NCI-H82 (cell line): Measurements from ENCODE around the gene PEA15.

Source experiments
- DNase-seq: peaks from one replicate; lab custom pipeline; 2025; lab: John Stamatoyannopoulos, UW

Gene PEA15

DNA sequence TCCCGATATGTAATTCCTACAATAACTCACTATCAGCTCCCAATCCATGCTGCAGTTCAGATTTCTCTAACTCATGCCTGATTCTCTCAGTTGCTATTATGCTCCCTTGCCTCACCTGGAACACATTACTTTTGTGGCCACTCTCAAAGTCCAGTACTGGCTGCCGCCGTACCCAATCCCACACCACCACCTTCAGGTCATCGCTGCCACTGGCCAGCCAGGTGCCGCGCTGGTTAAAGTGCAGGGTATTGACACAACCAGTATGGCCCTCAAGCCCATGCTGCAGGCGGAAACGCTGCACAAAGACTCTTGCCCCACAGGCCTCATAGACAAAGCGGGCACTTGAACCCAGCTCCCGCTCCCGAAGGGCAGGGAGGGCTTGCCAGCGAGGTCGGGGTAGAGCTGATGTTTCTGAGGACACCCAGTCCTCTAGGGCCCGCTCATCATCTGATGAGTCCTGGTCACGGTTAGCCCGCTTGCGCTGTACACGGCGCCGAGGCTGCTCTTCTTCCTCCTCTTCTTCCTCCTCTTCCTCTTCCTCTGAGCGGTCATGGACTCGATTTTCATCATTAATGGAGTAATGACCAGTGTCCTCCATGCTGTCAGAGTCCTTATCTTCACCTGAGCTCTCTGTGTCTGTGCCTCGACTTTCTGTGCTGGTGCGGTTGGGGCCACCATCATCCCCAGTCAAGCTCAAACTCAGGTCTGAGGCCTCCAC is 34.6 kb downstream of the PEA15 start:
- no peak for DNase-seq

DNA sequence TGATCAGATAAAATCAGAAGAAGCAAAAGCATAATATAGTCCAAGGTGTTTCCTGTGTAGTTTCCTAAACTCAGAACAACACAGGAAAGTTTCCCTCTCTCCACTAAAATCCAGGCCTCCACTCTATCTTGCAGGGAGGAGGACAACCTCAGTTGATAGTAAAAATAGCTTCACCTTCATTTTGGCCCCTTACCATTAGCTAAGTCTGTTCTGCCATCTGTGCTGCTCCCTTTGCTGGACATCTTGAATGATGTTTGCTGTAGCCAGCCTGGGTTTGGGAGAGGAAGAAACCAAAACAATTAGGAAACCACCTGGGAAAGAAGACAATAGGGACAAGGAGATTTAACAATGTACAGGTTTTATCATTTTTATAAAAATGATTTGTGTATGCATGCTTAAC is 38.6 kb downstream of the PEA15 start:
- no peak for DNase-seq

DNA sequence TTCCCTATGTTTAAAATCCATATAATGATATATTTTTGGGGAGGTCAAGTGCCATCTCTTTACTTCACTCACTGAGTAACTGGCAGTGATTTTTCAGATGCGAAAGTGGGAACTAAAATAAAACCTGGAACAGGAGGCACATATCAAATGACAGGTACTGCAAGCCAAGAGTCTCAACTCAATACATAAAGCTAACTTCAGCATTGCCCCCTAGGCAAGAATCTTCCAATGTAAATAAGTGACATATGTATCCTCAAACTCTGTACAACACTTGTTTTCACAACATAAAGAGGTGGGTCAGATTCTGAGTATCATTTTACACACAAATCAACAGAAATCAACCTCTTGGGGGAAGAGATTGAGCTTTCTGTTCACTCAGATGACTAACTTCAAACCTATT is 39.0 kb downstream of the PEA15 start:
- no peak for DNase-seq

DNA sequence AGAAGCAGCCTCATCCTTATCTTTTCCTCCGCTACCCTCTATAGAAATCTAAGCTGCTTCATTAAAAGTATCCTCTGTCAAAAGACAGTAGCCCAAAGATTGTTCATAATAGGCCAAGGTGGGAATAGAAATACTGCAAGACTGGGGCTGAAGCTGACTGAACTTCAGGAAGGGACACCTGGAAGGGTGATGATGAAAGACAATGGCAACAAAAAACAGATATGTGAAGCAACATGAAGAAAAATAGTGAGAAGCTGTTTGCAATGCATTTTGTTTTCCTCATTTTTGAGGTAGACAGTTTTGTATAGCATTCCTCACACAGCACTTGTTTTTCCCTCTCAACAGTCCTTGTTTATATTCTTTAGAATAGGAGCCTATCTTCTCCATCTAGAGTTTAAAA is 40.2 kb downstream of the PEA15 start:
- no peak for DNase-seq

DNA sequence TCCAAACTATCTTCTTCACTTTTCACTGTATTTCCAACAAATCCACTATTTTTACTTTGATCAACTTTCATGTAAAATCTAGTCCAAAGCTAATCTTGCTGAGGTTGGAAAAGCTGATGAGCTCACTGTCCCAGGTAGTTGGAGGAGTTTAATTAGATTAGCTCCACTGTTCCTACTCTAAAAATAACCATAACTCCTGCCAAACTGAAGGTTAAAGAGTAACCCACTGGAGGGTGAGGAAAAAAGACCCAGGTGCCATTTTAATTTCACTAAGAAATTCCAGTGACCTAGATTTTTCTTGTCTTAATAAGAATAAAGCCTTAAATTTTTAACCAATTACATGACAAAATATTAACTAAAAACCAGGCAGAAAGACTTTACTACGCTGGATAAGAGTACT is 41.9 kb downstream of the PEA15 start:
- peak; percentile 49 for DNase-seq

DNA sequence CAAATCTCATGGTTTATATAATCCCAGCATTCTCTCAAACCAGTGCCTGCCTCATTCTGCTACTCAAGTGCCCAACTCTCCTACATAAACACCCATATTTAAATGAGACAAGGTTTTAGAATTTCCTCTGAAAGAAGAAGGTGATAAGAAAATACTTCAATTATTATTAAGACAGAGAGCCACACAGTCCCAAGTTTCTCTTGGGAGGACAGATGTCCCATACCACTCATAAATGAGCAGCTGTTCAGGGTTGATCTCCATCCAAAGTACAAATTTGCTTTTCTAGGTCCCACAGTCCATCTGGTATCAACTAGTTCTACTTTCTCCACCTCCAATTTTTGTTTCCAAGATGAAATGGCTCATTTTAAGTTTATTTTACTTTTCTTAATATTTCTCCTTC is 45.8 kb downstream of the PEA15 start:
- DNase-seq = no peak

DNA sequence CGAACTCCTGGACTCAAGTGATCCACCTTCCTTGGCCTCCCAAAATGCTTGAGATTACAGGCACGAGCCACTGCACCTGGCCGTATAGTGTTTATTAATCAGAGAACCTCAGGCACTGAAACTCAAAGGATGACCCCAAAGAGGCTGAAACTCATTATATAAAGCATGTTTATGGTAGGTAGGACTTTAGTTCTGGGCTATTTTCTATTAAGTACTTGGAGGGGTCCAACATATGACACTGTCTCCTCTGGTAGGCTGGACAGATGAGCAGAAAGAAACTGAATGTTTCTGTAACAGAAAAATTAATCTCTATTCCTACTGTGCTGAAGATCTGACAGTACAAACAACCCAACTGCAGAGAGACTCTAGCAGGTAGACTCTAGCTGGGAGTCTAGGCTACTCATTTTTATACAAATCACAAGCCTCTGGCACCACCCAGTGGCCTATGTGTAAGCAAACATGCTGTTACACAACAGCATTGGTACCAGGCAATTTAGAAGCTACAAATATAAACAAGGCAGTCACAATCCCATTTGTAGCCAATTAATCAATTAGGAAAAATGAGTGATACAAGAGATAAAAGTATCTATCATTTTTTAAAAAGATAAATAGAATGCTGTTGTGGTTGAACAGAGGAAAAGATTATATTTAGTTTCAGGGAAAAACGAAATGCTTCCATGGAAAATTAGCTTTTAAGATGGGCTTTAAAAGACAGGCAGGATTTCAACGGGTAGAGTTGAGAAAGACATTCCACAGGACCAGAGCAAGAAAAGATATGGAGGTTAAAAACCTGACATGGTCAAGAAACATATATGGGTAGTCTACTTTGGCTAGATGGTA is 46.7 kb downstream of the PEA15 start:
- DNase-seq = peak; percentile 95

DNA sequence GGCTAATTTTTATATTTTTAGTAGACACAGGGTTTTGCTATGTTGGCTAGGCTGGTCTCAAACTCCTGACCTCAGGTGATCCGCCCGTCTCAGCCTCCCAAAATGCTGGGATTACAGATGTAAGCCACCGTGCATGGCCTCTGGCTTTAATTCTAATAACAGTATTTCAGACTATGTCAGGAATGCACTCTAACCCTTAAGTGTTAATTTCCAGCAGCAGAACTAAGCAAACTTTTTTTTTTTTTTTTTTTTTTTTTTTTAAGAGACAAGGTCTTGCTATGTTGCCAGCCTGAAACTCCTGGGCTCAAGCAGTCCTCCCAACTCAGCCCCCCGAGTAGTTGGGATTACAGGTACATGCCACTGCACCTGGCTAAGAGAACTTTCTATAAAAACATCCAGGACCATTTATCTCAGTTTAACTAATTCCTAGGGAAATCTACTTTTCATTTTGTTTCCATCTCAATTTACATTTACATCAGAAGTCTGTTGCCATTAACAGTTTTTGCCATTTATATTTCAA is 50.7 kb downstream of the PEA15 start:
- DNase-seq = no peak

DNA sequence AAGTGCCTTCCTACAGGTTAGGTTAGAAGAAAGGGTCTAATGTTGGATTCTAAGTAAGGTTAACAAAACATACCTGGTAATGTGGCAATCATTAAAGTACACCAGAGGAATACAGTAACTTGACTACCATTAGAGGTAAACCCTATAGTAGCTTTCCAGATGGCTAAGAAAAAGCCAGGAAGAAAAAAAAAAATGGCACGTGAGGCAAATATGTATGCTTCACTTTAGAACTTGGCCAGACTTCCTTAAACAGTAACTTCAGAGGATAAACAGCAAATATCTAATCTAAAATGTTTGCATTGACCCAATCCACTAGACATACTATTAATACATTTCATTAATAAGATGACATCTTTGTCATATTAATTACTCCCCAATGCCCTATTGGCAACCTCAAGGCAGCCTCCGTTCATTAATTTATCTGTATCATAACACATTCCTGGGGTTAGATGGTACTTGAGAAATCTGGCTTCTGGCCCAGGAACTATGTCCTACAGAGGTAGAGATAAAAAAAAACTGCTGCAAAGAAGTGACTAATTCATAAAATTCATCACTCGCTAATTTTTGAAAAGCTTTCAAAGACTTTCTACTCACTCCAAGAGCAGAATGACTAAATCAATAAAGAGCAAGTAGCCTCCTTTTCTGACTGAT is 51.3 kb downstream of the PEA15 start:
- no peak for DNase-seq

DNA sequence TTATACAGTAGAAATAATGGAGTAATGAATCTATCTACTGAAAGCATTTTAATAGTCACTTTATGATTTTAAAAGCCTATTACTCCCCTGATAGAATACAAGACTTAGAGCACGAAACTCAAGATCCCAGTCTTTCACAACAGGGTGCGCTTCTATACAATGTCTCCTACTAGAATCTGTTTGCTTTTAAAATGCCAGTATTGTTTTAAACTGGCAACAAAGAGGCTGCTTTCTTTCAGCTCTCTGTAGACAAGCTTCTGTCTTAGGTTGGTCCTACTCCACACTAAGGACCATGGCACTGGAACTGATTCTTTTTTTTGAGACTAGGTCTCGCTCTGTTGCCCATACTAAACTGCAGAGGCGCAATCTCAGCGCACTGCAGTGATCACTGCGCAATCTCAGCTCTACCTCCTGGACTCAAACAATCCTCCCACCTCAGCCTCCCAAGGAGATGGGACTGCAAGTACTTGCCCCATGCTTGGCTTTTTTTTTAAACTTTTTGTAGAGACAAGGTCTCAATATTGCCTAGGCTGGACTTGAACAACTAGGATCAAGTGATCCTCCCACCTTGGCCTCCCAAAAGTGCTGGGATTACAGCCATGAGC is 52.3 kb downstream of the PEA15 start:
- peak; percentile 77 for DNase-seq

DNA sequence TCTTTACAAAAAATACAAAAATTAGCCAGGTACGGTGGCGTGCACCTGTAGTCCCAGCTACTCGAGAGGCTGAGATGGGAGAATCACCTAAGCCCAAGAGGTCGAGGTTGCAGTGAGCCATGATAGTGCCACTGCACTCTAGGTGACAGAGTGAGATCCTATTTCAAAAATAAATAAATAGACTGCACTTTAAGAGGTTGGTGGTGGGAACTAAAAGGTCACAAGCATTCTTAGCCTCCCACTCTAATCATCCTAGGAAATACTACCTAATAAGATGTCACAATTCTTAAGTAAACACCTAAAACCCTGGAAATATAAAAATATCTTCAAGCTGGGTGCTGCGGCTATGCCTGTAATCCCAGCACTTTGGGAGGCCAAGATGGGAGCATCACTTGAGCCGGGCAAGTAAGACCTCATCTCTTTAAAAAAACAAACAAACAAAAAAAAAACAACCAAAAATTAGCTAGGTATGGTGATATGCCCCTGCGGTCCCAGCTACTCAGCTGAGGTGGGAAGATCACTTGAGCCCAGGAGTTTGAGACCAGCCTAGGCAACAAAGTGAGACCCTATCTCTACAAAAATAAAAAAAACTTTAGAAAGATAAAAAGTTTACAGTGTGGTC is 53.1 kb downstream of the PEA15 start:
- no peak for DNase-seq

DNA sequence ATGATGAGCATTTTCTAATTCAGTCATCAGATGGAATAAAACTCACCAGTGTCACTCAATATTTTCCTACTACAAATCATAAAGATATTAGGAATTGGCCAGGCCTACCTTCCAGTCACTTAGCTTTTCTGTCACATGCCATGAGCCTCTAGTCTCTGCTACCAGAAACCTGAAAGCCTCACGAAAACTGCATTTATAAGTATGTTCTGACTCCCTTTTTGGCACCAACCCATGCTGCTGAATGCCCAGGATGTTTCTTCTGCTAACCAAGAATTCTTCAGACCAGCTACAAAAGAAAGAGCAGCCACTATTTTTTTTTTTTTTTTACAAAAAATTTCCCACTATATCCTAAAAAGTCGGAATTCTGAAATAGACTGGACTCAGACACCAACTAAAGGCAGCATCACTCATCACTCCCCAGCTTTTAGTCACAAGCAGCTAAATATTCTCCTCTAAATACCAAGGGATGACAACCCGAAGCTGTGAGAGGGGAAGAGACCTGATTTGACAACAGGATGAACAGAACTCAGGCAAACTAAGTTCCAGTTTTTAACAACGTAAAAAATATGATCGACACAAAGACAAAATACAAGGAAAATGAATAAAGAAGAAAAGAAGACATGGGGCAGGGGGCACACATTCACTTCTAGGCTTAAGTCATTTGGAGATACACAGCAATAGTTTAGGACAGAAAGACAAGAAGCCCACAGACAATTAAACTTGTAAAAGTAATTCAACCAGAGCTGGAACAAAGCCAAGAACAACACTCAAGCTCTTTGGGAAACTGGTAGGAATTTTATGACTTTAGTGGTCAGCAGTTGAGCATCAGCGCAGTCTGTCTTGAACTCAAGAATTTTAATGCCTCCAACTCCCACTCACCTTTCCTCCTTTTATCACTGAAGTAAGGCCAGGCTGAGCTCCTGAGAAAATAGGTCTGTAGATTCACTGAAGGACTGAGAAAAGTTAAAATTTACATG is 55.5 kb downstream of the PEA15 start:
- DNase-seq = peak; percentile 21

DNA sequence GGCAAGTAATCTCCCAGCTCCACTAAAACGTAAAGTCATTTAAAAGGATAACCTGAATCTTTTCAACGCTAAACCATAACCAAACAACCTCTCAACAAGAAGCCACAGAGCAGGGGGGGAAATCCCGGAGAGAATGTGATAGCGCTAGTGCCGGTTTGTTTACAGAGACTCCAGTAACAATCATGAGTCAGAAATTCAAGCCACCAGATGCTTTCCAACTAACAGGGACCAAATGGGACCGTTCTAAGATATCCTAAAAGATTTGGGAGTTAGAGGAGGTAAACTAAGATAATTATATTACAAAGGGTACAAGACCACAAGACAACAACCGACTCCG is 56.3 kb downstream of the PEA15 start:
- DNase-seq = peak; percentile 78

DNA sequence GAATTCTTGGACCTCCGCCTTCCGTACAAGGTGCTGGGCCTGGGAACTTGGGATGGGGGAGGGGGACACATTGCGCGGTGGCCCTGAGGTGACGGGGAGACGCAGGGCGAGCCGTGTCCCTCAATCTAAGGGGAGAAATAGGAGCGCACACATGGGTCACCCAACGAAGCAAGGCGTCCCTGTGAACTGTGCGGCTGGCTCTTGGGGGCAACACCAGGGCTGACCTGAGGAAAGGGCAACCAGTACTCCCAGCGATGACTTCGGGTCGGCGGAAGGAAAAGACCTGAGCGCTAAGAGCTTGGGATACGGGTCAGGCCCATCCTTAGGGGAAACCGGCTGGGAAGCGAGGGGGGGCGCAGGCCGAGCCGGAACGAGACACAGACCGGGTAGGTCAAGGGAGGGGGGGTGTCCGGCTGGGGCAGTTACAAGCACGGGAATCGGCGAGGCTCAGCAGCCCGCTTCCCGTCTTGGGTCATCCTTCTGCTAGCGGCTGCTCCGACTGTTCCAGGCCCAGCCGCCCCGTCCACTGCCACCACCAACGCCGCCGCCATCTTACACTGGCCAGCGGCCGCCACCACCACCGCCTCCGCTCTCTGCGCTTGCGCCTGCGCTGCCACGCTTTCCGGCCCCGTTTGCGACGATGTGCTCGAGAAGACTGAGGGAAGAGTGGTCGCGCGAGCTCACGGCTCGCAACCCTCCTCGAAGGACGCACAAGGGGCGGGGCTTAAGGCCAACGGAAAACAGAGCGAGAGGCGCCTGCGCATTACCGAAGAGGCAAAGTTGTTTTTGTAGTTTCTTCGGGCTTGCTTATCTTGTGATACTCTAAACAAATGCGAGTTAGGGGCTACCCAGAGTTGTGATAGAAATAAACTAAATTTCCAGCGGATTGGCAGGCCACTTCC is 57.0 kb downstream of the PEA15 start, which contains the start of gene DCAF8:
TSS of gene DCAF8 (minus strand) at position 657 of the 902 bp plus-strand sequence. CDS start 18,541 bp downstream, outside the sequence.
- DNase-seq = peak; percentile 100

DNA sequence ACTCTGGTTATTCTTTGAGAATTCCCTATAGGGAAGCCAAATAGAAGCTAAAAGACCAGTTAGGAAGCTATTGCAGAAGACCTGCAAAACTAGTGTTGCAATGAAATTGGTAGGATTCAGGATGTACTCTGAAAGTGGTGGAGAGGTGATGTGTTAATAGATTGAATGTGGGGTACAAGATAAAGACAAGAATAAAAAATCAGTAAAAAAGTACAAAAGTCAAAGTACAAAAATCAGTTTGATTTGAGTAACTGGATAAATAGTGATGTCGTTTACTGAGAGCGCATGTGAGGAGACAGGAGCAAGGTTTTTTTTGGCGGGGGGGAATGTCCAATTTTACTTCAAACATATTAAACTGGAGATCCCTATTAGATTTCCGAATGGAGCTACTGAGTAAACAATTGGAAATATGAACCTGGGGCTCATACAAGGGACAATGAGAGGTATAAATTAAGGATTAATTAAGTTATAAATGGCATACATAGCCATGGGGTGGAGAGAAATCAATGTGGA is 59.7 kb downstream of the PEA15 start:
- DNase-seq = no peak
